SK-N-SH (cell line): ENCODE measurements around the gene FMNL1. TPM values are rescaled to one million over a fixed set of nuclear protein-coding genes. Genes with fewer than 3 reads are reported as not detected.

Source experiments
- CTCF ChIA-PET: fragments of 300-600, 350-600 bp; formaldehyde crosslinking; extraction: SDS; loops from one replicate; lab custom pipeline; 2021; lab: Yijun Ruan, JAX
- POLR2A ChIA-PET: fragments of 350-600 bp; sonication (Branson Sonifier 250); formaldehyde crosslinking; extraction: SDS; loops from one replicate; lab custom pipeline; 2020; ENCODE audit warnings: antibody characterized with exemption, inconsistent platforms; lab: Yijun Ruan, JAX
- DNase-seq: peaks from one replicate; pipeline ENCODE4 v3.0.0; 2012
- H2AFZ ChIP-seq: fragments of 200-600 bp; sonication (generic); 2 replicates; pipeline ENCODE4 v1.8.1; 2016; ENCODE audit warnings: antibody characterized with exemption, mild to moderate bottlenecking, low read depth
- H3F3A ChIP-seq: fragments of 200-600 bp; sonication (generic); replicated peaks from 2 replicates; pipeline ENCODE3; 2016; ENCODE audit warnings: antibody characterized with exemption, mild to moderate bottlenecking; ENCODE audit not compliant: insufficient read depth
- H3K27ac ChIP-seq, 2 experiments: fragments of 200-500 bp in 1 of 2; fragments of 200-600 bp in 1 of 2; sonication (Bioruptor generic) in 1 of 2; sonication (generic), shearing (Covaris generic) in 1 of 2; 2 replicates each; pipeline versions ENCODE4 v1.5.1 to v1.6.1; 2014 to 2016; ENCODE audit warnings: low read depth in 2 of 2, inconsistent platforms in 1 of 2, low read length in 1 of 2, mild to moderate bottlenecking in 1 of 2, mixed read lengths in 1 of 2
- H3K27me3 ChIP-seq: fragments of 200-600 bp; sonication (generic), shearing (Covaris generic); 2 replicates; pipeline ENCODE4 v1.6.1; 2016; ENCODE audit warnings: mixed run types; ENCODE audit not compliant: insufficient read depth
- H3K36me3 ChIP-seq, 2 experiments: fragments of 200-500 bp in 1 of 2; fragments of 200-600 bp in 1 of 2; sonication (Bioruptor generic) in 1 of 2; sonication (generic) in 1 of 2; replicated peaks in 1 of 2; 2 replicates each; pipeline versions ENCODE3 to v1.5.1; 2014 to 2016; ENCODE audit warnings: low read length in 1 of 2, mild to moderate bottlenecking in 1 of 2; ENCODE audit not compliant: insufficient read depth in 2 of 2, control insufficient read depth in 1 of 2
- H3K4me1 ChIP-seq, 2 experiments: fragments of 200-500 bp in 1 of 2; fragments of 200-600 bp in 1 of 2; sonication (Bioruptor generic) in 1 of 2; sonication (generic), shearing (Covaris generic) in 1 of 2; 2 replicates each; pipeline versions ENCODE4 v1.5.1 to v1.6.1; 2014 to 2016; ENCODE audit warnings: low read depth in 1 of 2, low read length in 1 of 2, mixed run types in 1 of 2; ENCODE audit not compliant: insufficient read depth in 2 of 2, control insufficient read depth in 1 of 2
- H3K4me2 ChIP-seq: fragments of 200-600 bp; sonication (generic), shearing (Covaris generic); 2 replicates; pipeline ENCODE4 v1.6.1; 2017; ENCODE audit warnings: mixed run types
- H3K4me3 ChIP-seq, 2 experiments: fragments of 200-500 bp in 1 of 2; fragments of 200-600 bp in 1 of 2; sonication (Bioruptor generic) in 1 of 2; sonication (generic), shearing (Covaris generic) in 1 of 2; 2 replicates each; pipeline versions ENCODE4 v1.5.1 to v1.8.1; 2014 to 2016; ENCODE audit warnings: low read depth in 2 of 2, inconsistent platforms in 1 of 2, low read length in 1 of 2, mild to moderate bottlenecking in 1 of 2, mixed read lengths in 1 of 2, moderate library complexity in 1 of 2
- H3K79me2 ChIP-seq: fragments of 200-600 bp; sonication (generic); 2 replicates; pipeline ENCODE4 v1.8.1; 2017; ENCODE audit warnings: mild to moderate bottlenecking; ENCODE audit not compliant: insufficient read depth
- H3K9ac ChIP-seq: fragments of 200-600 bp; sonication (generic); 2 replicates; pipeline ENCODE4 v1.6.1; 2017; ENCODE audit warnings: mixed run types
- H3K9me2 ChIP-seq: fragments of 200-600 bp; sonication (generic); 2 replicates; pipeline ENCODE4 v1.6.1; 2017; ENCODE audit warnings: mixed run types
- H3K9me3 ChIP-seq: fragments of 200-600 bp; sonication (generic); 2 replicates; pipeline ENCODE4 v1.6.1; 2017; ENCODE audit warnings: mixed run types, mild to moderate bottlenecking, moderate library complexity
- H4K20me1 ChIP-seq: fragments of 200-600 bp; sonication (generic); 2 replicates; pipeline ENCODE4 v1.6.1; 2017; ENCODE audit warnings: mild to moderate bottlenecking, mixed run types; ENCODE audit not compliant: insufficient read depth
- CHD2 ChIP-seq: fragments of 150-350 bp; IDR thresholded peaks from 2 replicates; pipeline ENCODE4 v1.6.1; 2018; ENCODE audit warnings: low read length; ENCODE audit not compliant: partially characterized antibody
- ELF1 ChIP-seq: IDR thresholded peaks from 2 replicates; pipeline ENCODE4 v1.4.0; 2012
- FOXJ3 ChIP-seq: sonication (generic); formaldehyde crosslinking; IDR thresholded peaks from 2 replicates; pipeline ENCODE4 v1.5.1; 2020; ENCODE audit warnings: mild to moderate bottlenecking, missing genetic modification reagents
- GABPA ChIP-seq: IDR thresholded peaks from 2 replicates; pipeline ENCODE4 v1.4.0; 2012; ENCODE audit warnings: low read depth, mild to moderate bottlenecking
- JUND ChIP-seq: IDR thresholded peaks from 2 replicates; pipeline ENCODE4 v1.4.0; 2012
- MXI1 ChIP-seq: IDR thresholded peaks from 2 replicates; pipeline ENCODE4 v1.6.1; 2012; ENCODE audit warnings: mild to moderate bottlenecking, low read depth, low read length, improper control_type of control experiment
- POLR2AphosphoS5 ChIP-seq: IDR thresholded peaks from 2 replicates; pipeline ENCODE4 v1.6.1; 2012; ENCODE audit warnings: low read depth, low read length
- RAD21 ChIP-seq: IDR thresholded peaks from 2 replicates; pipeline ENCODE4 v1.6.1; 2012; ENCODE audit warnings: mild to moderate bottlenecking, low read length
- RFX5 ChIP-seq: IDR thresholded peaks from 2 replicates; pipeline ENCODE4 v1.6.1; 2012; ENCODE audit warnings: mild to moderate bottlenecking, improper control_type of control experiment, low read length
- SIN3A ChIP-seq: IDR thresholded peaks from 2 replicates; pipeline ENCODE4 v1.6.1; 2012; ENCODE audit warnings: low read depth, mild to moderate bottlenecking, low read length, moderate library complexity, borderline replicate concordance
- SMC3 ChIP-seq: IDR thresholded peaks from 2 replicates; pipeline ENCODE4 v1.6.1; 2012; ENCODE audit warnings: low read depth, low read length, improper control_type of control experiment
- WGBS: methylation state at CpG from one replicate; pipeline ENCODE4 v1.1.6; 2017; ENCODE audit warnings: low lambda C conversion rate; 5-methylcytosine and 5-hydroxymethylcytosine counted together
- polyA plus RNA-seq, 3 experiments: library from polyadenylated mRNA; depleted of rRNA; stranded (reverse); fragments of >200 nt; gene quantifications; 2 replicates each; pipeline ENCODE4 v1.2.3, GENCODE V29; 2012
- TF ChIP-seq, protein P1 (sequence below): fragments of 200-600 bp; sonication (generic); IDR thresholded peaks from 2 replicates; pipeline ENCODE4 v1.6.1; 2017; ENCODE audit warnings: antibody characterized with exemption, mild to moderate bottlenecking, moderate library complexity
- TF ChIP-seq, protein P2 (sequence below): IDR thresholded peaks from 2 replicates; pipeline ENCODE4; 2012
- TF ChIP-seq, protein P3 (sequence below): IDR thresholded peaks from 2 replicates; pipeline ENCODE4 v1.4.0; 2012; ENCODE audit warnings: low read depth

FMNL1 gene
- polyA plus RNA-seq, 1 of the 3 experiments (the other 2 are of a cell fraction): 2.8 TPM

DNA sequence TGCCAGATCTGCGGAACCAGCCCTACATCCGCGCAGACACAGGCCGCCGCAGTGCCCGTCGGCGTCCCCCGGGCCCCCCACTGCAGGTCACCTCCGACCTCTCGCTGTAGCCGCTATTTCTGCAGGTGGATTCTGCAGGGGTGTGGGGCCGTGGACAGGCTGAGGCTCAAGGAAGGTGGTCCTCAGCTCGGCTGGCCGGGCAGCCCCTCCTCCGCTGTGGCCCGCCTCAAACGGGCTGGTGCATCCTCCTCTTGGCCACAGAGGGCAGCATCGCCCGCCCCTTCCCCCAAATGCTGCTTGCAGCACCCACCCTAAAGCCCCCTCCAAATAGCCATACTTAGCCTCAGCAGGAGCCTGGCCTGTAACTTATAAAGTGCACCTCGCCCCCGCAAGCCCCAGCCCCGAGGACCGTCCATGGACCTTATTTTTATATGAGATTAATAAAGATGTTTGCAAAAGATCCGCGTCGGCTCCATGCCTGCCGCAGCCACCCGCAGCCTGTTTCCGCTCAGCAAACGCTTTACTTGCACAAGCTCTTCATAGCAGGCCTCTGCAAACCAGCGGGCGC, 25.3 kb downstream of the FMNL1 start:
- DNase-seq: peak; percentile 92
- POLR2A ChIA-PET: interaction anchor here (0.6 to 1.7 kb wide), 4 partner anchors 36 to 138 kb away, joined by 3 to 6 read pairs (median 4); partner anchors contain the start of genes HEXIM1 and MAP3K14
- WGBS: 0% methylated on average over 14 of the region's 33 CpGs
- Histone ChIP-seq H3K79me2 (no peaks in the 10 kb centered on the region), H3K9ac (peak overlapping the region; percentile 73), H3K27ac (peak overlapping the region; percentile 44 to 86; a peak in 3 of 4 replicates), H3K4me2 (peak overlapping the region; percentile 91), H3K4me1 (peaks cover 0 to 20% of the 10 kb centered on the region in 2 experiments; a peak in 1 of 4 replicates), H3K36me3 (no peaks in the 10 kb centered on the region), H3K4me3 (peak overlapping the region; percentile 65 to 80), H2AFZ (peak overlapping the region; percentile 86), H3F3A (peaks cover 5% of the 10 kb centered on the region), H4K20me1 (no peaks in the 10 kb centered on the region), H3K9me2 (no peaks in the 10 kb centered on the region), H3K27me3 (no peaks in the 10 kb centered on the region), H3K9me3 (no peaks in the 10 kb centered on the region)
- CTCF ChIA-PET: interaction anchor here (0.6 to 6.0 kb wide), 37 partner anchors 8 to 225 kb away, joined by 3 to 54 read pairs (median 6); partner anchors contain the start of genes ACBD4, HEXIM1 and MAP3K14
- TF ChIP-seq RAD21 (peak; percentile 66), SMC3 (peak; percentile 15; the same call in 1 of the 2 replicates), FOXJ3 (CRISPR knock-in tag) (no peak), CHD2 (peak; percentile 53)
- TF ChIP-seq, protein P1, sequence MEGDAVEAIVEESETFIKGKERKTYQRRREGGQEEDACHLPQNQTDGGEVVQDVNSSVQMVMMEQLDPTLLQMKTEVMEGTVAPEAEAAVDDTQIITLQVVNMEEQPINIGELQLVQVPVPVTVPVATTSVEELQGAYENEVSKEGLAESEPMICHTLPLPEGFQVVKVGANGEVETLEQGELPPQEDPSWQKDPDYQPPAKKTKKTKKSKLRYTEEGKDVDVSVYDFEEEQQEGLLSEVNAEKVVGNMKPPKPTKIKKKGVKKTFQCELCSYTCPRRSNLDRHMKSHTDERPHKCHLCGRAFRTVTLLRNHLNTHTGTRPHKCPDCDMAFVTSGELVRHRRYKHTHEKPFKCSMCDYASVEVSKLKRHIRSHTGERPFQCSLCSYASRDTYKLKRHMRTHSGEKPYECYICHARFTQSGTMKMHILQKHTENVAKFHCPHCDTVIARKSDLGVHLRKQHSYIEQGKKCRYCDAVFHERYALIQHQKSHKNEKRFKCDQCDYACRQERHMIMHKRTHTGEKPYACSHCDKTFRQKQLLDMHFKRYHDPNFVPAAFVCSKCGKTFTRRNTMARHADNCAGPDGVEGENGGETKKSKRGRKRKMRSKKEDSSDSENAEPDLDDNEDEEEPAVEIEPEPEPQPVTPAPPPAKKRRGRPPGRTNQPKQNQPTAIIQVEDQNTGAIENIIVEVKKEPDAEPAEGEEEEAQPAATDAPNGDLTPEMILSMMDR: peak; percentile 69

DNA sequence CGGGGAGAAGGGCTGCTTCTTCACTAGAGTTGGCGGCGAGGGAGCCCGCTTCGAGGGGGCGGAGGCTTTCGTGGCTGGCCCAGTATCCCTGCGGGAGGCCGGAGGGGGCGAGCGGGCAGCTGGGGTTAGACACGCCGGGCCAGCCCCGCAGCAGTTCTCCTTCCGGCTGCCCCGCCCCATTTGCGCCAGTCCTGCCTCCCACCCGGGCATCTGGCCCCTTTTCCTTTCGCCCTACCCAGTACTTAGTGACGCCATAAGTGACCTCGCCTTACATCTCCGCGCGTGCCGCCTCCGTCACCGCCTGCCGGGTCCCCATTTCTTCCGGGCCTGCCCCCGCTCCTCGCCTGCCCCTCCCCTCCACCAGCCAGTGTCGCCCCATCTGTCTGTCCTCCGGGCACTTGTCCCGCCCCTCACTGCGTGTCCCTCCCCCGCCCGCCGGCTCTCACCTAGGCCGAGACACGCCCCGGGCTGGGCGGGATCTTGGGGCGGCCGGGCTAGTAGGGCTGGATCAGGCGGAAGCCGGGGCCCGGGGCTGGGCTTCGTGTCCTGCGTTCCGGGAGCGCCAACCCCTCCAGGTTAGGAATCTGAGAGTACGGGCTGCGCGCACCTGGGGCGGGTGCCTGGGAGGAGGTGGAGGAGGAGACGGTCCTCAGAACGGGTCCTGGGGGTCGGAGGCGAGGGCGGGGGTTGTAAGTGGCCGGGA, 25.9 kb downstream of the FMNL1 start:
- H3K79me2 ChIP-seq: no peaks in the 10 kb centered on the region
- peaks cover 0 to 20% of the 10 kb centered on the region in 2 experiments; a peak in 1 of 4 replicates for H3K4me1 ChIP-seq
- peak overlapping the region; percentile 73 for H3K9ac ChIP-seq
- WGBS: 1% methylated on average over 34 of the region's 61 CpGs
- peaks cover 7% of the 10 kb centered on the region for H3F3A ChIP-seq
- H2AFZ ChIP-seq: peak overlapping the region; percentile 86
- peak overlapping the region; percentile 65 to 80 for H3K4me3 ChIP-seq
- H3K9me2 ChIP-seq: no peaks in the 10 kb centered on the region
- no peaks in the 10 kb centered on the region for H4K20me1 ChIP-seq
- H3K27me3 ChIP-seq: no peaks in the 10 kb centered on the region
- H3K9me3 ChIP-seq: no peaks in the 10 kb centered on the region
- H3K4me2 ChIP-seq: peak overlapping the region; percentile 91
- ChIA-PET CTCF (interaction anchor here (0.6 to 6.0 kb wide), 32 partner anchors 10 to 226 kb away, joined by 3 to 54 read pairs (median 7); partner anchors contain the start of genes ACBD4 and MAP3K14), POLR2A (interaction anchor here (0.6 to 1.7 kb wide), 2 partner anchors 37 to 69 kb away, joined by 3 to 6 read pairs; partner anchors contain the start of gene MAP3K14)
- DNase-seq: peak; percentile 95
- H3K27ac ChIP-seq: peak overlapping the region; percentile 44 to 86; a peak in 3 of 4 replicates
- no peaks in the 10 kb centered on the region for H3K36me3 ChIP-seq
- TF ChIP-seq RFX5: peak; percentile 81
- TF ChIP-seq, protein P2, sequence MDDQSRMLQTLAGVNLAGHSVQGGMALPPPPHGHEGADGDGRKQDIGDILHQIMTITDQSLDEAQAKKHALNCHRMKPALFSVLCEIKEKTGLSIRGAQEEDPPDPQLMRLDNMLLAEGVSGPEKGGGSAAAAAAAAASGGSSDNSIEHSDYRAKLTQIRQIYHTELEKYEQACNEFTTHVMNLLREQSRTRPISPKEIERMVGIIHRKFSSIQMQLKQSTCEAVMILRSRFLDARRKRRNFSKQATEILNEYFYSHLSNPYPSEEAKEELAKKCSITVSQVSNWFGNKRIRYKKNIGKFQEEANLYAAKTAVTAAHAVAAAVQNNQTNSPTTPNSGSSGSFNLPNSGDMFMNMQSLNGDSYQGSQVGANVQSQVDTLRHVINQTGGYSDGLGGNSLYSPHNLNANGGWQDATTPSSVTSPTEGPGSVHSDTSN: 0 out of 2 replicates have a peak, but pooled peaks have one; percentile 12
- TF ChIP-seq MXI1: no peak; the same call in 1 of the 2 replicates
- TF ChIP-seq ELF1: peak; percentile 57; the same call in 1 of the 2 replicates
- TF ChIP-seq, protein P3, sequence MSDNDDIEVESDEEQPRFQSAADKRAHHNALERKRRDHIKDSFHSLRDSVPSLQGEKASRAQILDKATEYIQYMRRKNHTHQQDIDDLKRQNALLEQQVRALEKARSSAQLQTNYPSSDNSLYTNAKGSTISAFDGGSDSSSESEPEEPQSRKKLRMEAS: peak; percentile 67
- TF ChIP-seq SIN3A: 0 out of 2 replicates have a peak, but pooled peaks have one; percentile 21
- TF ChIP-seq POLR2AphosphoS5: peak; percentile 54; the same call in 1 of the 2 replicates
- peak; percentile 55 for TF ChIP-seq GABPA
- no peak for TF ChIP-seq JUND
- no peak for TF ChIP-seq FOXJ3 (CRISPR knock-in tag)
